Duodenal mucosa (tissue), 2 donors: ENCODE measurements around the gene MAMSTR.
"Not testable (repeated sequence)": the region's sequence is repeated elsewhere in the genome, so short reads cannot be mapped to it uniquely, and the experiment has no call there.

ENCODE experiments used
- H3K27ac ChIP-seq: one replicate; pipeline ENCODE4 v1.7.0; 2013; ENCODE audit warnings: low read depth, low read length
- H3K27me3 ChIP-seq, 2 donors: one replicate each; pipeline ENCODE4 v1.7.0; 2013; ENCODE audit warnings: low read length in 2 of 2, control low read depth in 1 of 2; ENCODE audit not compliant: insufficient read depth in 2 of 2, control insufficient read depth in 1 of 2
- H3K36me3 ChIP-seq, 2 donors: one replicate each; pipeline ENCODE4 v1.7.0; 2013; ENCODE audit warnings: low read length in 2 of 2, control low read depth in 1 of 2; ENCODE audit not compliant: insufficient read depth in 2 of 2, control insufficient read depth in 1 of 2
- H3K4me1 ChIP-seq, 2 donors: one replicate each; pipeline ENCODE4 v1.7.0; 2013; ENCODE audit warnings: low read length in 2 of 2, control low read depth in 1 of 2; ENCODE audit not compliant: insufficient read depth in 2 of 2, control insufficient read depth in 1 of 2
- H3K4me3 ChIP-seq, 2 donors: one replicate each; pipeline ENCODE4 v1.7.0; 2013; ENCODE audit warnings: low read length in 2 of 2, low read depth in 1 of 2
- H3K9ac ChIP-seq, 2 donors: one replicate each; pipeline ENCODE4 v1.7.0; 2013; ENCODE audit warnings: low read length in 2 of 2, low read depth in 1 of 2
- H3K9me3 ChIP-seq, 2 donors: one replicate each; pipeline ENCODE4 v1.7.0; 2013; ENCODE audit warnings: low read length in 2 of 2, control low read depth in 1 of 2; ENCODE audit not compliant: control insufficient read depth in 1 of 2

The MAMSTR gene

DNA sequence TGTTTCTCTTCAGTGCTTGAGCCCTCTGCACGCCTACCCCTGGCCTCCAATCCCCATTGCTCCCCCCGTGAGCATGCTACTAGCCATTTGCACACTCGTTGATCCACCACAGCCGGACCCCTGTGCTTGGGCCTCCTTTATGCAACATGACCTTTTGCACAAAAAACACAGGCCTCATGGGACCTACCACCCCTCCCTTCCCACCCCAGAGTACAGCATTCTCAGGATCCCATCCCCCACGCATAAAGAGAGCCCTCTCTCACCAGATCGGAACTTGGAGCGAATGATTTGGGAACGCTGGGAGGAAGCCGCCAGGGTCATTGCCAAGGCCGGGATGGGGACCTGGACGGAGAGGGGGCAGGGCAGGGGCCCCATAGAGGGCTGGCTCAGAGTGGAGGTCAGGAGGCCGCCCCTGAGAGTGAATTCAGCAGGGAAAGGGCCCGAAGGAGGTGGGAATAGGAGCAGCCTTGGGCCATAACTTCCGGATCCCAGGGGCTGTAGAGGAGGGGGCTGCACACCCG is 754 bp downstream of the MAMSTR start:
- no peak overlapping the region for H3K27ac ChIP-seq
- H3K4me1 ChIP-seq = peaks cover 20 to 27% of the 10 kb centered on the region in 2 donors
- no peak overlapping the region for H3K9ac ChIP-seq

DNA sequence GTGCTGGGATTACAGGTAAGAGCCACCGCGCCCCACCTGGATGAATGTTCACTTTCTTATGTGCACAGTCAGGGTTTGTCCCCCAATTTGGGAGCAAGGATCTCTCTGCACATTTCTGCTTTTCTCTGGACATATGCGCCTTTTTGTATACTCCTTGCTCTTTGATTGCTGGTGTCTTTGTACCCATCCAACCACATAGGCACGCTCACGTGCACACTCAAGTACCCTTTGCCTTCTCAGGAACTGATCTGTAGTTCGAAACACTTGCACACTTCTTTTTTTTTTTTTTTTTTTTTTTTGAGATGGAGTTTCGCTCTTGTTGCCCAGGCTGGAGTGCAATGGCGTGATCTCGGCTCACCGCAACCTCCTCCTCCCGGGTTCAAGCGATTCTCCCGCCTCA is 1.4 kb downstream of the MAMSTR start:
- not testable (repeated sequence) for H3K36me3 ChIP-seq, H3K27me3 ChIP-seq, H3K9ac ChIP-seq, H3K4me3 ChIP-seq, H3K9me3 ChIP-seq, H3K27ac ChIP-seq
- H3K4me1 ChIP-seq = peaks cover 26 to 33% of the 10 kb centered on the region in 2 donors

More for the DNA sequence above, 754 bp downstream of the MAMSTR start:
- Histone ChIP-seq H3K27me3 (no peaks in the 10 kb centered on the region), H3K36me3 (no peaks in the 10 kb centered on the region), H3K9me3 (no peaks in the 10 kb centered on the region), H3K4me3 (no peak overlapping the region)

GRCh38 chr19:48716562-48717291 is 2.8 kb downstream of the MAMSTR start:
- H3K4me1 ChIP-seq = peaks cover 29 to 37% of the 10 kb centered on the region in 2 donors
- no peaks in the 10 kb centered on the region for H3K27me3 ChIP-seq
- H3K9me3 ChIP-seq = no peaks in the 10 kb centered on the region
- H3K27ac ChIP-seq = no peak overlapping the region
- H3K4me3 ChIP-seq = peak overlapping the region in 1 of 2 donors; percentile 43
- no peaks in the 10 kb centered on the region for H3K36me3 ChIP-seq
- H3K9ac ChIP-seq = no peak overlapping the region

DNA sequence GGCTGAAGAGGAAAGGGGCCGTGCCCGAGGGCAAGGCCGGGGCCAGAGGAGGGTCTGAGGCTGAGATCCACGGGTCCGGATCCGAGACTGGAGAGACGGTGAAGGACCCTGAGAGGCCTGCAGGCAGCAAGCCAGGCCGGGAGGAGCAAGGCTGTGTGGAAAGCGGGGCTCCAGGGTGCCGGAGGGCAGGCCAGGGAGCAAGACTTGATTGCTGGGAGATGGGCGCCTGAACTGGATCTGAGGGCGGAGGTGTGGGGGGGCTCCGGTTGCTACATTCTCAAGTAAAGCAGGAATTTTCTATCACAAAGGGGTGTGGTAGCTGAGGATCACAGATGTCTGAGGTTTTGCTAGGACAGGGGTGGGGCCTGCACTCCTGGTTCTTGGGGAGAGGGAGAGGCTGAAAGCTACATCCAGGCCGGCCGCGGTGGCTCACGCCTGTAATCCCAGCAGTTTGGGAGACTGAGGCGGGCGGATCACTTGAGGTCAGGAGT is 3.8 kb downstream of the MAMSTR start:
- Histone ChIP-seq H3K36me3 (no peaks in the 10 kb centered on the region), H3K27me3 (no peaks in the 10 kb centered on the region), H3K27ac (no peak overlapping the region), H3K9ac (peak overlapping the region; percentile 77 to 92), H3K9me3 (peaks cover 0 to 3% of the 10 kb centered on the region in 2 donors), H3K4me3 (peak overlapping the region; percentile 72 to 84), H3K4me1 (peaks cover 29 to 37% of the 10 kb centered on the region in 2 donors)

GRCh38 chr19:48714759-48715675 is 4.5 kb downstream of the MAMSTR start:
- peaks cover 29 to 33% of the 10 kb centered on the region in 2 donors for H3K4me1 ChIP-seq
- no peaks in the 10 kb centered on the region for H3K27me3 ChIP-seq
- no peaks in the 10 kb centered on the region for H3K36me3 ChIP-seq
- H3K4me3 ChIP-seq = peak overlapping the region; percentile 72 to 84
- H3K9ac ChIP-seq = peak overlapping the region; percentile 77 to 92
- H3K27ac ChIP-seq = peak overlapping the region; percentile 43
- peaks cover 0 to 3% of the 10 kb centered on the region in 2 donors for H3K9me3 ChIP-seq

- Histone ChIP-seq H3K9me3 (peaks cover 0 to 3% of the 10 kb centered on the region in 2 donors), H3K4me1 (peaks cover 29 to 33% of the 10 kb centered on the region in 2 donors), H3K4me3 (peak overlapping the region; percentile 84 to 86), H3K36me3 (no peaks in the 10 kb centered on the region), H3K27me3 (no peaks in the 10 kb centered on the region), H3K27ac (peak overlapping the region; percentile 51), H3K9ac (peak overlapping the region; percentile 77 to 92)
Observed at GRCh38 chr19:48713864-48714755, 5.4 kb downstream of the MAMSTR start.

DNA sequence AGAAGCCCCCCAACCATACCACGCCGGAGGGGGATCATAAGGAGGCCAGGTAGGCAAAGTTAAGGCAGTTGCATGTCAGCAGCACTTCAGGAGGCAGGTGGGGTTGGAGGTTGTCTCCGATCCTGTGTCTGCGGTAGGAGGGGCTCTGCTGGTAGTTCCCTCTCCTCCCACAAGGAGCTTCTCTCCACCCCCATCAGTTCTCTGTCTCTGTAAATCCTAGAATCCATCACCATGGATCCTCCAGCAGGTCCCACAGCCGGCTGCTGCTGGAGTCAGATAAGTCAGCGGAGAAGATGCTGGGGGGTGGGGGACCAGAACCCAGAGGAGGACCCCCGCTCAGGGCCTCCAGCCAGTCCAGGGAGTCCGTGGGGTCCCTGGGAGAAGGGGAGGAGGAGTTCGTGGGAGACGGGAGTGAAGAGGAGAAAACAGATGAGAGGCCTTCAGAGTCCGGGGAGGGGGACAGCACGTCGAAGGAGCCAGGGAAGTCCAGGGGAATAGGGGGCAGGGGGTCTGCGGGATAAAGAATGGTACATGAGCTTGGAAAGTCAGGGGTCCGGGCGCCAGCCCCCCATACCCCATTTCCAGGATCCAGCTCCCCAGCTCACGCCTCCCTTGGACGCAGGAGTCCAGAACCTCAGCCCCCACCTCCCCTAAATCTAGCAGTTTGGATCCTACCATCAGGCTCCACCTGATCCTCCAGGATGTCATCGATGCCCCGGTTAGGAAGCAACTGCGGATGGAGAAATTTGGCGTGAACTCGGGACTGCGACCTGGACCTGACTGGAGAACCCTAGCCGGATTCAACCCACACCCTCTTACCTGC is 6.3 kb downstream of the MAMSTR start:
- H3K27ac ChIP-seq = peak overlapping the region; percentile 51
- no peaks in the 10 kb centered on the region for H3K36me3 ChIP-seq
- H3K4me1 ChIP-seq = peaks cover 29 to 33% of the 10 kb centered on the region in 2 donors
- H3K9me3 ChIP-seq = peaks cover 0 to 3% of the 10 kb centered on the region in 2 donors
- no peaks in the 10 kb centered on the region for H3K27me3 ChIP-seq
- H3K9ac ChIP-seq = peak overlapping the region; percentile 54 to 61
- peak overlapping the region; percentile 75 to 86 for H3K4me3 ChIP-seq

DNA sequence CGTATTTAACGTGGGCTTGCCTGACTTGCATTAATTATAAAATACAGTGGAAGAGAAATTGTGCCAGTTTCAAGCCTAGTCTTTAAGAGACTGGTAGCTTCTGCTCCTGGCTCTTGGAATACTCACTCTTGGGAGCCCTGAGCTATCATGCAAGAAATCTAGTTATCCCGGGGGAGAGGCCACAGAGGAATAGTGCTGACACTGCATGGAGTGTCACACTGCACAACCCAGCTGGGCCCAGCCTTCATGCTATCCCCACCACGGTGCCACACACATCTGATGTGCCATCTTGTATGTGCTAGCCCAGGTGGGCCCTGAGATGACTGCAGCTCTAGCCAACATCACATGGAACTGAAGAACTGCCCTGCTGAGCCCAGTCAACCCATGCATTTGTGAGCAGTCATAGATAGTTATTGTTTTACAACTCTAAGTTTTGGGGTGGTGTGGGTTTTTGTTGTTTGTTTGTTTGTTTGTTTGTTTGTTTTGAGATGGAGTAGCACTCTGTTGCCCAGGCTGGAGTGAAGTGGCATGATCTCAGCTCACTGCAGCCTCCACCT is 8.3 kb downstream of the MAMSTR start:
- Histone ChIP-seq H3K9me3 (peaks cover 0 to 3% of the 10 kb centered on the region in 2 donors), H3K36me3 (no peaks in the 10 kb centered on the region), H3K4me3 (no peak overlapping the region), H3K27me3 (no peaks in the 10 kb centered on the region), H3K4me1 (peaks cover 21 to 26% of the 10 kb centered on the region in 2 donors), H3K27ac (no peak overlapping the region), H3K9ac (no peak overlapping the region)
